ENCODE data around the gene RANGAP1.

DNA sequence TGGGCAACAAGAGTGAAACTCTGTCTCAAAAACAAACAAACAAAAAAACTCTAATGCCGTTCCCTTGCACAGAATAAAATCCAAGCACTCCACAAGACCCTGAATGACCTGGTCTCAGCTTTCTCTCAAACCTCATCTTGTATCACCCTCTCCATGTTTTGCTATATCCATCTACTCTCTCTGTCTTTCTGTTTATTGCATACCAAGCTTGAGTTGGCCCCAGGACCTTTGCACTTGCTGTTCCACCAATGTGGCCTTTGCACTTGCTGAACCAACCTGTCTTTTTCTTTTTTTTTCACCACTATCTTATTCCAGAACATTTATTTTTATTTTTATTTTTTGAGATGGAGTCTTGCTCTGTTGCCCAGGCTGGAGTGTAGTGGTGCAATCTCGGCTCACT lies 82.9 kb downstream of the RANGAP1 start:
- TF ChIP-seq, protein P1, sequence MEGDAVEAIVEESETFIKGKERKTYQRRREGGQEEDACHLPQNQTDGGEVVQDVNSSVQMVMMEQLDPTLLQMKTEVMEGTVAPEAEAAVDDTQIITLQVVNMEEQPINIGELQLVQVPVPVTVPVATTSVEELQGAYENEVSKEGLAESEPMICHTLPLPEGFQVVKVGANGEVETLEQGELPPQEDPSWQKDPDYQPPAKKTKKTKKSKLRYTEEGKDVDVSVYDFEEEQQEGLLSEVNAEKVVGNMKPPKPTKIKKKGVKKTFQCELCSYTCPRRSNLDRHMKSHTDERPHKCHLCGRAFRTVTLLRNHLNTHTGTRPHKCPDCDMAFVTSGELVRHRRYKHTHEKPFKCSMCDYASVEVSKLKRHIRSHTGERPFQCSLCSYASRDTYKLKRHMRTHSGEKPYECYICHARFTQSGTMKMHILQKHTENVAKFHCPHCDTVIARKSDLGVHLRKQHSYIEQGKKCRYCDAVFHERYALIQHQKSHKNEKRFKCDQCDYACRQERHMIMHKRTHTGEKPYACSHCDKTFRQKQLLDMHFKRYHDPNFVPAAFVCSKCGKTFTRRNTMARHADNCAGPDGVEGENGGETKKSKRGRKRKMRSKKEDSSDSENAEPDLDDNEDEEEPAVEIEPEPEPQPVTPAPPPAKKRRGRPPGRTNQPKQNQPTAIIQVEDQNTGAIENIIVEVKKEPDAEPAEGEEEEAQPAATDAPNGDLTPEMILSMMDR (IDR thresholded peaks at IDR 0.05): no peak
- no peak for TF ChIP-seq POLR2A (IDR thresholded peaks at IDR 0.05)
